HL-60/S4 (cell line): ENCODE measurements around the gene CYP17A1.
"Not testable (repeated sequence)": the region's sequence is repeated elsewhere in the genome, so short reads cannot be mapped to it uniquely, and the experiment has no call there.

Source experiments
- in situ Hi-C: fragments of 300-500 bp; cut with MboI; formaldehyde crosslinking; loops from 2 replicates; pipeline ENCODE4 v1.14.3; 2022; ENCODE audit warnings: low sequenced_read_pairs

Gene CYP17A1

GRCh38 chr10:102837230-102837721 lies at the start of gene CYP17A1:
CYP17A1 (minus strand) TSS chr10:102837413; CDS start chr10:102837361, 52 bp downstream.
- in situ Hi-C loops, result loop anchor here (10.0 kb wide), 1 partner anchor 408 kb away; the partner anchor contains the start of gene RPEL1

GRCh38 chr10:102880256-102880655 lies 43.0 kb upstream of the CYP17A1 start:
- in situ Hi-C loops, result no loop called here

GRCh38 chr10:102878629-102879028 lies 41.4 kb upstream of the CYP17A1 start:
- in situ Hi-C loops, result no loop called here

- in situ Hi-C loops, result no loop called here
Measured at GRCh38 chr10:102876747-102877153, 39.5 kb upstream of the CYP17A1 start.

- in situ Hi-C loops, result no loop called here
Measured at GRCh38 chr10:102872163-102872562, 35.0 kb upstream of the CYP17A1 start.

GRCh38 chr10:102870221-102870620 lies 33.0 kb upstream of the CYP17A1 start:
- in situ Hi-C loops, result no loop called here

GRCh38 chr10:102869258-102870198 lies 32.3 kb upstream of the CYP17A1 start, which contains the start of gene AS3MT:
AS3MT (plus strand) TSS chr10:102869470; CDS start chr10:102869593, 123 bp downstream.
- in situ Hi-C loops, result no loop called here

GRCh38 chr10:102868911-102869257 lies 31.7 kb upstream of the CYP17A1 start:
- in situ Hi-C loops, result no loop called here

- in situ Hi-C loops, result no loop called here
Measured at GRCh38 chr10:102865620-102866019, 28.4 kb upstream of the CYP17A1 start.

GRCh38 chr10:102863660-102864059 lies 26.4 kb upstream of the CYP17A1 start:
- in situ Hi-C loops, result no loop called here

GRCh38 chr10:102859911-102860310 lies 22.7 kb upstream of the CYP17A1 start:
- in situ Hi-C loops, result no loop called here

- in situ Hi-C loops, result no loop called here
Measured at GRCh38 chr10:102856758-102857424, 19.7 kb upstream of the CYP17A1 start.

- in situ Hi-C loops, result not testable (repeated sequence)
Measured at GRCh38 chr10:102855731-102856436, 18.7 kb upstream of the CYP17A1 start.

- in situ Hi-C loops, result not testable (repeated sequence)
Measured at GRCh38 chr10:102853237-102853636, 16.0 kb upstream of the CYP17A1 start.

GRCh38 chr10:102850025-102850518 lies 12.9 kb upstream of the CYP17A1 start:
- in situ Hi-C loops, result no loop called here

- in situ Hi-C loops, result no loop called here
Measured at GRCh38 chr10:102845352-102845902, 8.2 kb upstream of the CYP17A1 start.

GRCh38 chr10:102844190-102844776 lies 7.1 kb upstream of the CYP17A1 start:
- in situ Hi-C loops, result not testable (repeated sequence)

GRCh38 chr10:102843139-102843538 lies 5.9 kb upstream of the CYP17A1 start:
- in situ Hi-C loops, result not testable (repeated sequence)

GRCh38 chr10:102841827-102842345 lies 4.7 kb upstream of the CYP17A1 start:
- in situ Hi-C loops, result no loop called here
